A549 treated with DMSO at 1 μM for 4 hours (cell line): Measurements from ENCODE around the gene MMD2. TPM values are rescaled to one million over a fixed set of nuclear protein-coding genes. Genes with fewer than 3 reads are reported as not detected.

Experiments
- total RNA-seq: library from RNA; stranded (reverse); fragments of 200-300 nt; extraction: Qiagen RNA extraction; gene quantifications from 5 replicates; pipeline ENCODE4 v1.2.3, GENCODE V29; 2022; ENCODE audit warnings: low read depth

The MMD2 gene
- not detected in 5 replicates for total RNA-seq

GRCh38 chr7:4958477-4959301 lies at the start of gene MMD2:
Gene MMD2 (minus strand): TSS chr7:4959187. CDS start chr7:4959017, 170 bp downstream.

GRCh38 chr7:4883372-4884144 lies 75.4 kb downstream of the MMD2 start, which contains the start of gene RADIL:
Gene RADIL (minus strand): TSS chr7:4883716. CDS start chr7:4878139, 5,577 bp downstream.

DNA sequence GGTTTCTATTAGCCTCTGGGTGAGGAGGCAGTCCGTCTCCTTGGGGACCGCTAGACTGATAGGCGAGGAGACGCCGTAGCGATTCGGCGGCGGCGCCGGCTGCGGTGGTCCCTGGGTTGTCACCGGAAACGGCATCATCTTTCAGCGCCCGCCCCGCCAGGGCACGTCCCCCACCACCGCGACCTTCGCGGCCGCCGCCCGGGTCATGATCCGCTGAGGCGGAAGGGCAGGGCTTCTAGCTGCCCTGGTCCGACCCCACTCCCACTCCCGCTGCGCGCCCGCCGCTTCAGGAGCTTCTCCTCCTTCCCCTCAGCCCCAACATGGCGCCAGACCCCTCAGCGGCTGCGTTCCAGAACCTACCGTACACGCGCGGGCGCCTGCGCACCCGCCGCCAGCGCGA lies 97.3 kb downstream of the MMD2 start, which contains the start of gene PAPOLB:
TSS of gene PAPOLB (minus strand) at position 358 of the 400 bp plus-strand sequence. CDS start at position 138, 220 bp downstream.

Other genes starting within 250 kb of the MMD2 start
- 22.4 to 46.4 TPM (median 33.4 TPM) in 5 replicates for gene AP5Z1, start 183.6 kb downstream of the MMD2 start, total RNA-seq
- gene PAPOLB, start 97.2 kb downstream of the MMD2 start, total RNA-seq: not detected in 5 replicates
- 1.3 to 2.4 TPM (median 1.6 TPM) in 5 replicates for gene RADIL, start 75.5 kb downstream of the MMD2 start, total RNA-seq
- 6.0 to 7.3 TPM (median 6.6 TPM) in 5 replicates for gene RBAK, start 86.7 kb upstream of the MMD2 start, total RNA-seq
- gene WIPI2, start 231.0 kb upstream of the MMD2 start, total RNA-seq: 42.7 to 58.2 TPM (median 54.2 TPM) in 5 replicates